Adipose tissue (tissue), 3 donors: ENCODE measurements around the gene LEMD2. TPM values are rescaled to one million over a fixed set of nuclear protein-coding genes. Genes with fewer than 3 reads are reported as not detected.

Experiments
- H3K27ac ChIP-seq: one replicate; pipeline ENCODE4 v1.5.1; 2013; ENCODE audit warnings: low read depth, low read length
- WGBS, 3 donors: extraction: QIAGEN DNeasy Blood & Tissue Kit; methylation state at CpG; one replicate each; pipeline ENCODE4 v1.1.7; 2013; 5-methylcytosine and 5-hydroxymethylcytosine counted together
- polyA plus RNA-seq, 3 donors: library from polyadenylated mRNA; stranded (reverse); fragments of 200-250 nt; gene quantifications; one replicate each; pipeline ENCODE4 v1.2.3, GENCODE V29; 2013
- donor health status: healthy with polysubstance abuse.
- donor health status: Bipolar disorder and iron deficiency.
- donor health status: healthy.

Gene LEMD2
- polyA plus RNA-seq, 3 donors: 30.3 to 39.5 (median 32.3) TPM

DNA sequence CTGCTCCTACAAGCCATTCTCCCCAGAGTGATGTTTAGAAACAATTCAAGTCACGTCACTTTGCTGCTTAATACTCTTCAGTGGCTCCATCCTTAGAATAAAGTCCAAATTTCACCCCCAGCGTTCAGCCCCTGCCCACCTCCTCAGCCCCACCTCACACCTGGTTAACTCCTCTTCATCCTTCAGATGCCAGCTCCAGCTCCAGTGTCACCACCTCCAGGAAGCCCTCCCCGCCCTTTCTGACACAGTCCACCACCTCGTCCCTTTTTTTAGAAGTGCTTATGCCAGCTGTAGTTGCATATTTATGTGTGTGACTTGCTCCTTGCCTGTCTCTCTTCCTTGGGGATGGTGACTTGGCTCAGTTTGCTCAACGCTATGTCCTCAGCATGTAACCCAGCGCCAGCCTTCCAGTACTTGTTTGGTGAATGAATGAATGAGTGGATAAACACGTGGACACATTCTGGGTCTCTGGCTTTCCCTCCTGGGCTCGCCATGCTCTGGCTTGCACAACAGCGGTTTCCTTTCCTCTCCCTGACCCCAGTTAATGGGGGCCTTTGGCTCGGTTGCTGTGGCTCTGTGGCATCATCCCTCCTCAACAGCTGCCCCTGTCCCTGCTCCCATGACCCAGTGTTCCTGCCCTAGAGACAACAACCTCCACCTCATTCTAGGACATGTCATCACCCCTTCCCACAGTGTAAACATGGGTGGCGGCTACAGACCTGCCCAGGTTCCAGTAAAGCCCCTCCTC lies 38.5 kb downstream of the LEMD2 start:
- WGBS, 3 donors: 43 to 81% (median 60%) methylated on average over 11 of the region's 11 CpGs
- no peak overlapping the region for H3K27ac ChIP-seq

DNA sequence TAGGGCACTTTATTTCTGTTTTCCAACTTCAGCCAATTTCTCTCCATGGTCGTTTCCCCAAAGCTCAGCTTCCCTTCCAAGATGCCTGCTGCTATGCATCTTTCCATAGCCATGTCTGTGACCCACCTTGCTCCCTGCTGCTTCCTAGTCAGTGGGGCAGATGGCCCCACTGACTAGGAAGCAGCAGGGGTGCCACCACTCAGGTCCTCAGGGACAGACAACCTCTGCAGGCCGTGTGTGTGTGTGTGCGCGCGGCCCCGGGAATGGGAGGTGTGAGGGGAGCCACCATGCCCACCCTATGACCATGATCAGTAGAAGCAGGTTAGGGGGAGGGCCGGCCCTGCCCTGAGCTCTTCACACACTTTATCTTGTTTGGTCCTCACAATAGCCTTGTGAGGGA lies 39.5 kb downstream of the LEMD2 start:
- no peak overlapping the region for H3K27ac ChIP-seq
- WGBS, 3 donors: 83 to 91% (median 88%) methylated on average over 7 of the region's 7 CpGs

GRCh38 chr6:33748841-33749240 lies 40.1 kb downstream of the LEMD2 start:
- no peak overlapping the region for H3K27ac ChIP-seq
- WGBS, 3 donors: 83 to 92% (median 88%) methylated on average over 4 of the region's 4 CpGs

DNA sequence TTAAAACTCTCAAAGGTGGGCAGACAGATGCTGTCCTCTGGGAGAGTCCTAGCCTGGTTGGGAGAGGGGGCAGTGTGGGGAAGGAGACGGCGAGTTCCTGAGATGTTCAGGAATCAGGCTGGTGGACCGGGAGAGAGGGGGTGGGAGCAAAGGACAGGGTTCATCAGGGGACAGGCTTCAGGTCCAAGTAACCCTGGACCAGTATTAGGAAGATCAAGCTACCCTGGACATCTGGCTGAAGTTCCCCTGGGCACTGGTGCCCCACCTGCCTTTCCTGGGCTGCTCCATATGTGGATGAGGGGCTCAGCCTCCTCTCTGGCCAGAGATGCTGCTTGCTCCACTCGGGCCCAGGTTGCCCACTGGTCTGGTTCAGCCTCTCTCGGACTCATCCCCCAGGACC lies 41.1 kb downstream of the LEMD2 start:
- 86 to 98% (median 89%) methylated on average over 5 of the region's 5 CpGs for WGBS, 3 donors

GRCh38 chr6:33746651-33747100 lies 42.3 kb downstream of the LEMD2 start, which contains the start of gene IP6K3:
Gene IP6K3 (minus strand): TSS chr6:33746905. CDS start chr6:33735476, 11,429 bp downstream.
- no peak within 1 kb of the TSS for H3K27ac ChIP-seq
- 56 to 71% (median 63%) methylated on average over 10 of the region's 10 CpGs for WGBS, 3 donors

More for the DNA sequence above, 41.1 kb downstream of the LEMD2 start:
- H3K27ac ChIP-seq: no peak overlapping the region

DNA sequence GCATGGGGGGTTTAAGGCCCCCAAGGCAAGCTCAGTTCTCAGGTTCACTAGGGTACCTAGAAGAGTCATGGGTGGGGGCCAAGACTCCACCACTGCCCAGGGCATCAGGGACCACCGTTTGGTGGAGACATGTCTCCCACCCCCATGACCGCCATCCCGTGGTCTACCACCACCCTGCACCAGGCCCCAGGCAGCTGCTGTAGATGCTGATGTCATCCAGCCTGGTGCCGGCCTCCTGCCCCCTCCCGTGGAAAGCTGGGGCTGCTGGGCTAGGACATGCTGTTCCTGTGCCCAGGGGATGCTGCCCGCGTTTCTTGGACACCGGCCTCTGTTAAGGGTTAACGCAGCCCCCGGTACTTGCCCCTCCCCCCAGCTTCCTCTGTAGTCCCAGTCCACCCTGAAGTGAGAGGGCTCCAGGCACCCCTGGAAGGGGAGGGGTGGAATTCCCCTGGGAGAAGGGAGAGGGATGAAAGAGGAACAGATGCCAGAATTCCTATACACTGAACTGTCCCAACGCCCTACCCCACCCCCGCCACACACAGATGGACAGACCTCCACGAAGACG lies 42.8 kb downstream of the LEMD2 start:
- 43 to 54% (median 45%) methylated on average over 14 of the region's 14 CpGs for WGBS, 3 donors
- H3K27ac ChIP-seq: no peak overlapping the region

GRCh38 chr6:33745548-33745947 lies 43.4 kb downstream of the LEMD2 start:
- 81 to 92% (median 90%) methylated on average over 7 of the region's 7 CpGs for WGBS, 3 donors
- no peak overlapping the region for H3K27ac ChIP-seq

DNA sequence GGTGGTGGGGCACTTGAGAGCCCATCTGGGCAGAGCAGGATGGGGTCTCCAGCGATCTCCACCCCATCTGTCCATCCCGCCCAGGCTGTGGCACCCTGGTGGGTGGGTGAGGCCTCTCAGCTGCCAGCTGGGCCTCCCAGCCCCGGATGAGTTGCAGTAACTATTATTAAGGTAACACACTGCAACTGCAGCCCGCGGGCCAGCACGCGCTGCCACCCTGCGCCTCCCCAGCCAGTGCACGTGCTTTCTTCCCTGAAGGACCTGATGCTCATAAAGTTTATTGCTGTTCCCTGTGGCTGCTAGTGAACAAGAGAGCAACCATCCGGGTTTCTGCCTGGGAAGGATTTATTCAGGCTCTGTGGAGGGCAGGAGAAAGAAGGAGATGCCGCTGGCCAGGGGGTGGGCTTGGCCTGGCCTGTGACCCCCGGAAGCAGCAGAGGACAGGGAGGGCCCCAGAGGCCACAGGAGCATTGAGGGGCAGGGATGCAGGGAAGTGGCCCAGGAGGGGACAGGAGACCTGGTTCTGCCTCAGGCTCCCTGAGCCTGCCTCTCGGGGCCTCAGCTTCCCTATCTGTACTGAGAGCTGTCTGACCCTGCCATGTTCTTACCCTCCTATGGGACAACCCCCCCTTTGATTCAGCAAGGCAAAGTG lies 43.9 kb downstream of the LEMD2 start:
- no peak overlapping the region for H3K27ac ChIP-seq
- 74 to 79% (median 75%) methylated on average over 13 of the region's 13 CpGs for WGBS, 3 donors

GRCh38 chr6:33744001-33744848 lies 44.7 kb downstream of the LEMD2 start:
- WGBS, 3 donors: 28 to 32% (median 30%) methylated on average over 11 of the region's 11 CpGs
- H3K27ac ChIP-seq: no peak overlapping the region

GRCh38 chr6:33742837-33743236 lies 46.1 kb downstream of the LEMD2 start:
- WGBS, 3 donors: 46 to 80% (median 54%) methylated on average over 7 of the region's 7 CpGs
- no peak overlapping the region for H3K27ac ChIP-seq

- WGBS, 3 donors: 50 to 70% (median 51%) methylated on average over 9 of the region's 9 CpGs
- no peak overlapping the region for H3K27ac ChIP-seq
These were observed 46.8 kb downstream of the LEMD2 start for GRCh38 chr6:33742092-33742491.

DNA sequence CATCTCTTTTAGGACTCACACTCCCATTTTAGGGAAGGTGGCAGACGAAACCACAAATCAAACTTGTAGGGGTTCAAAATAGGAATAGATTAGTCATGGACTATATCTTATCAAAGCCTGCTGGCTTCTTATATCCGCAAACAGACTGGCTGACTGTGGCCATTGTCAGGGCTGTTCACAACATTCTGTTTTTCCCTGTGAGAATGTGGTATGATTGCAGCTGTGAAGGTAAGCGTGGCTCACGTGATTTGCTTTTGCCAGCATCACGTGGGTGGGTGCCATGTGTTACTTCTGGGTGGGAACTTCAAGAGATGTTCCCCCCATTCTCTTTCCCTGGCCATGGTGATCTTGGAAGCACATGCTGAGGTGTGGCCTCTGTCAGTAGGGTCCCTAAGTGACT lies 48.1 kb downstream of the LEMD2 start:
- WGBS, 3 donors: 35 to 92% (median 85%) methylated on average over 5 of the region's 5 CpGs
- no peak overlapping the region for H3K27ac ChIP-seq

GRCh38 chr6:33740204-33740608 lies 48.7 kb downstream of the LEMD2 start:
- 44 to 70% (median 54%) methylated on average over 6 of the region's 6 CpGs for WGBS, 3 donors
- no peak overlapping the region for H3K27ac ChIP-seq

- no peak overlapping the region for H3K27ac ChIP-seq
- 66 to 73% (median 67%) methylated on average over 5 of the region's 5 CpGs for WGBS, 3 donors
These were observed 49.4 kb downstream of the LEMD2 start for GRCh38 chr6:33739571-33739970.

- 92 to 98% (median 93%) methylated on average over 5 of the region's 5 CpGs for WGBS, 3 donors
- H3K27ac ChIP-seq: no peak overlapping the region
These were observed 50.1 kb downstream of the LEMD2 start for GRCh38 chr6:33738879-33739278.

DNA sequence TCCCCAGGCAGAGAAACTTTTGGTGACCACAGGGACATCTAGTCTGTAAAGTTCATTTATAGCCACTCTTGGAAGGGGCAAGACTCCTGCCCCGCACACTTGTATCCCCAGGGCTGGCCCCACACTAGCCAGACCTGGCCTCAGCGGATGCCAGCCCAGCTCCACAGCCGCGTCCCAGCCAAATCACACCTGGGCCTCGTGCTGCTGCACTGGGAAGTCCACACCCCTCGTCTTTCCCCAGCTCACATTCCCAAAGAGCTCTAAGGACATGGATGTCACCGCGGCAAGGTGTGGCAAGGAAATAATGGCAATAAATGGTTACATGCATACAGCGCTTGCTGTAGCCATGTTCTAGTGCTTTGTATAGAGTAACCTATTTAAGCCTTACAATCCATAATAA lies 50.8 kb downstream of the LEMD2 start:
- no peak overlapping the region for H3K27ac ChIP-seq

GRCh38 chr6:33737267-33738026 lies 51.5 kb downstream of the LEMD2 start:
- WGBS, 3 donors: 73 to 88% (median 84%) methylated on average over 15 of the region's 15 CpGs
- H3K27ac ChIP-seq: no peak overlapping the region

More for the DNA sequence above, 50.8 kb downstream of the LEMD2 start:
- WGBS, 3 donors: 83 to 95% (median 84%) methylated on average over 9 of the region's 9 CpGs

- no peak overlapping the region for H3K27ac ChIP-seq
- WGBS, 3 donors: 87 to 91% (median 88%) methylated on average over 18 of the region's 18 CpGs
These were observed 53.7 kb downstream of the LEMD2 start for GRCh38 chr6:33735216-33735615.
